Skin of body (tissue), 2 donors: ENCODE results near the gene STK17A. TPM values are rescaled to one million over a fixed set of nuclear protein-coding genes. Genes with fewer than 3 reads are reported as not detected.
"Not testable (repeated sequence)": the region's sequence is repeated elsewhere in the genome, so short reads cannot be mapped to it uniquely, and the experiment has no call there.

Experiments
- DNase-seq: peaks from one replicate; lab custom pipeline; 2025; lab: John Stamatoyannopoulos, UW
- total RNA-seq: library from RNA; depleted of rRNA; stranded (reverse); fragments of >200 nt; gene quantifications from one replicate; pipeline ENCODE4 v1.2.3, GENCODE V29; 2014

The STK17A gene
- total RNA-seq, 1 donor from 2014 or later = 26.6 TPM

- not testable (repeated sequence) for DNase-seq
These were observed 13.5 kb downstream of the STK17A start for GRCh38 chr7:43596426-43596825.

GRCh38 chr7:43600056-43600455 is 17.1 kb downstream of the STK17A start:
- DNase-seq = no peak

DNA sequence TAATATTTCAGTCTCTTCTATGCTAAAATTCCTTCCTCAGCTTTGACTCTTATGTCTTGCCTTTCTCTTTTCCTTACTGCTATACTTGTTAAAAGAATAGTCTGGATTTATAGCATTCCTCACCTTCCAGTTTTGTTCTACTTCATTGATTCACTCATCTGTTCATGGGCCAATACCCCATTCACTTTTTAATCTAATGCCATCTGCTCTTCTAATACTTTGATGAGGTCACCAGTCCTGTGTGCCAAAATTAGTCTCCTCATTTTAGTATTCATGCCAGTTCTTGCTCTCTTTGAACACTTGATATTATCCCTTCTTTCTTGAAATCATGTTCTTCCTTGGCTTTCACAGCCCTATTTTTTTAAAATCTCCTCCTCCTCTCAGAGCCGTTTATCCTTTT is 19.3 kb downstream of the STK17A start:
- DNase-seq = no peak

DNA sequence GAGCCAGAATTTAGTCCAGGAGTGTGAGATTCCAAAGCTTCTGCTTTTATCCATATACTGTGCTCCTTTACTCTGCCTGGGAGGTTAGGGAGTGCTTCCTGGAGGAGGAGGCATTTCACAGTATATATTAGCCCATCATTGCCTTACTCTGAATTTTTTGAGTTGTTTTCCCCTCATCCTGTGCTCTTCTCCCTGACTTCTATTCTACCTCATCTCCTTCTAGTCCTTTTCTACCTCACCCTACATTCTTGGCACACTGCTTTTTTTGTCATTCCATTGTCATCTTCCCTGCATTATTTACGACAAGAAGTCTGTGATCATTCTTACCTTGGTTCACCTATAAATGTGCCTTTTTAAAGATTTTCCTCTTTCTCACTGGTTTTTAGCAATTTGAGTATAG is 21.3 kb downstream of the STK17A start:
- DNase-seq = no peak

DNA sequence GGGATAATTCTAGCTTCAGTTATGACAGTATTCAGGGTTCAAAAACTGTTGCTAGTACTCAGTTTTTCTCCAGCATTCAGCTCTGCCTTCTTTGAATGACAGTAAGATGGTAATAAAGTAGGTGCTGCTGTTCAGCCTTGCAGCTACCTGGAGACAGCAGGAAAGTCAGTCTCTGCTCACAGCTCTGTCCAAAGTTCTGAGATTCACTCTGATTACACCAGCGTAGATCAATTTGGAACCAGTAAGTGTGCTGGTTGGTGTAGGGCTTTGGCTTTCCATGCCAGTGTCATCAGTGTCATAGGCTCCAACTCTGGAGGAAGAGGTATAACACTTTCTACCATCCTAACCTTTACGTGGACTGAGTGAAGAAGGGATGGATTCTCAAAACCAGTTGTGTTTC is 26.2 kb downstream of the STK17A start:
- no peak for DNase-seq

- no peak for DNase-seq
These were observed 29.2 kb downstream of the STK17A start for GRCh38 chr7:43612128-43612527.

GRCh38 chr7:43612599-43613589 is 30.0 kb downstream of the STK17A start:
- DNase-seq = peak; percentile 44

DNA sequence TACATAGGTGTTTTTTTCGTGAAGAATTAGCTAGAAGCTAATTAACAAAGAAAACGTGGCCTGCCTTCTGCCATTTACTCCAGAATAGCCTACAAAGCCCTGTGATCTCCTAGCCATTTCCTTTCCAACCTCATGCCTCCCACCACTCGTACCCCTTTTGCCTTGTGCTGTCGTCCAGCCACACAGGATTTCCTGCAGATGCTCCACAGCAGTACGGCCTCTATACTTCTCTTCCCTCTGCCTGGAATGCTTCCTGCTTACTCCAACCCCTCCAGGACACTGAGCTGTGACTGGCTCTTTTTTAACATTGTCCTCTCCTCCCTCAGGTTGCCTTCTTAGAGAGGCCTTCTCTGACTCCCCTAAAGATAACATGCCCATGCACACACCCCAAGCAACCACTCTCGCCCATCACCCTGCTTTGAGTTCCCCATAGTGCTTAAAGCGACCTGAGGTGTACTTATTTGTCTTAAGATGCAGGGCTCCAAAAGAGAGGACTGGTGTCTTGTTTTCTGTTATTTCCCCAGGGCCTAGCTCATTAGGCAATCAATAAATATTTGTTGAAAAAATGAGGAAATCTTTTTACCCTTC is 32.7 kb downstream of the STK17A start:
- no peak for DNase-seq

GRCh38 chr7:43616977-43617376 is 34.1 kb downstream of the STK17A start:
- DNase-seq = no peak

DNA sequence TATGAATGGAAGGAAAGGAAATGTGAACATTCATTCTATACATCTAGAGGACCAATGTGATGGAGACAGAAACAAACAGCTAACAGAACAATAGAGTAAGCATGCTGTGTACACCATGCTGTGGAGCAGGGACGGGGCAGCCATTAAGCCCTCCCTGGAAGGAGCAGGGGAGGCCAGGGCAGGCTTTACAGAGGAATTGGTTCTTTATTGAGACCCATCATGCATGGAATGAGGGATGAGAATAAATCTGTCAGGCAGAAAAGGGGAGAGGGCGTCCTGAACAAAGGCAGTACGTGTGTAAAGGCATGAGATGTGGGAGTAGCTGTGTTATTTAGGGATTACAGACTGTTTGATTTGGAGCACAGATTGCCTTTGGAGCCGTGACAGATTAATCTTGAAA is 35.2 kb downstream of the STK17A start:
- no peak for DNase-seq

GRCh38 chr7:43619213-43620012 is 36.5 kb downstream of the STK17A start:
- no peak for DNase-seq

DNA sequence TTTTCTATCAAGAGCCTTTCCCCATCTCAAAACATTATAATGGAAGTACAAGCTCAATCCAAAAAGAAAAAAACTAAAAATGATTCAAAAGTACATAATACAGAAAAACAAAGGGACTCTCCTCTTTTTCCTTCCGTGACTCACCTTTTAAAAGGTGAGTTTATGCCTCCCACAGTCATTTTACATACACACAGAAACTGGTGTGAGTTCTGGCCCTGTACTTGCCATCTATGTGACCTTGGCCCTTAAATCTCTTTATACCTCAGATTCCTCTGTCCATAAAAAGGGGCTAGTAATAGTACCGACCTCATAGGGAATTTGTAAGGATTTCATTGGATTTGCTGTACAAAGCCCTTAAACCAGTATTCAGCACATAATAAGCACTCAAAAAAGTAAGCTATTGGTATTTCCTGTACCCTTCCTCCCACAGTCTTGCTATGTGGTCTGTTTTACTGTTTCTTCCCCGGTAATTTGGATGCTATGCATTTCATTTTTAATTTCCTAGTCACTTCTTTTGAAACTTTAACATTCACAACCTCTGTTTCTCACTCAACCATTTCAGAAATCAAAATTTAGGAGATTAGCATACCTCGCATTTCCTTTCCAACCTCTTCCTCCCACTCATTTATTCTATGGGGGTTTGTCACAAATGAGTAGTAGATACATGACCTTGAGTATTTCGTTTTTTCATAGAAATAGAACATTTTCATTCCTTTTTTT is 39.0 kb downstream of the STK17A start:
- no peak for DNase-seq

DNA sequence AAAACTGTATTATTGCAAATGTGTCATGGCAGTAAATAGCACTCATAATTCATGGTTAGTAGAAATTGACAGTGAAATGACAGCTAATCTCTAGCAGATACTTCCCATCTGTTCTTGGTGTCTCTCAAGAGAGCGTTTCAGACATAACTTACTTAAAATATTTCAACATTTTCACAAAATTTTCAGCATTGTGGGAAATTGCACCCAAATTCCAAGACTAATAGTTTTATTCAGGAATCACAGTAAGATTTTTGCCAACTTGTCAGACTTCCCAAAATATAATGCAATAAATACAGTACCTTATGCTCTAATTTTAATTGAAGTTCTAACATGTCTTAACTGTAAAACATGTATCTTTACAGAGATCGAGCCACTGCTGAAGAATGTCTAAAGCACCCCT is 41.2 kb downstream of the STK17A start:
- DNase-seq = no peak

GRCh38 chr7:43625453-43625852 is 42.5 kb downstream of the STK17A start:
- DNase-seq = no peak

DNA sequence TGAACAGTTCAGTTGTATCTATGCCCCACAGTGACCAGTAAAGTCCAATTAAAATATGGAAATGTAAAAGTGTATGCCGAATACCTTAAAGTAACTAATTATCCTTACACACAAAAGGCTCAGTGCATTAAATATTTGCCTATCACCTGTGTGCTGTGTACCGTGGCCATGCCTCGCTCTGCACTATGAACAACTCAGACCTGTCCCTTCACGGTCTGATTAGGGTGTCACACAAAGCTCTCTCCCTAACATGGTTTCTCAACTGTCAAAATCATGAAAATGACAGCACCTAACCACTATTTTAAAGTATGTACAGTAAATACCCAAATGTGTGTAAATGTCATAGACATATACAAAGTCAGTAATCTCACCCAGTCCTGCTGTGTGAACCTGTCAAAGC is 43.1 kb downstream of the STK17A start:
- DNase-seq = no peak

DNA sequence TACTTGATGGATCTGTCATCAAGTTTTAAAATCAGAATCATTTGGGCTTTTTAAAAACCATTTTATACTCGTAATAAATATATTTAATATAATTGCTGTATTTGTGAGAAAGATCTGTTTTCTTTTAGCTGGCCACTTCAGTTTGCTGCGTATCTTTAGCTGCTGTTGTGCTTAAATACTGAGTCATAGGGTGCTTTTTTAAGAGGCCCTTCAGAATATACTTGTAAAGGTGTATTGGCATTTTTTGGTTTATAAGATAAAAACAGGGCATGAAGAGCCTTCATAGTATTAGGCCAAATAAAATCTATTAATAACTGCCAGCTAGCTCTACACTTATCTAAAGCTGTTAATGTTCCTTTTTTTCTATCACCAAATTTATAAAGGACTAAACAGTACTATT is 43.8 kb downstream of the STK17A start:
- DNase-seq = no peak

- DNase-seq = not testable (repeated sequence)
These were observed 44.9 kb downstream of the STK17A start for GRCh38 chr7:43627798-43628197.

GRCh38 chr7:43628431-43628830 is 45.5 kb downstream of the STK17A start:
- no peak for DNase-seq

DNA sequence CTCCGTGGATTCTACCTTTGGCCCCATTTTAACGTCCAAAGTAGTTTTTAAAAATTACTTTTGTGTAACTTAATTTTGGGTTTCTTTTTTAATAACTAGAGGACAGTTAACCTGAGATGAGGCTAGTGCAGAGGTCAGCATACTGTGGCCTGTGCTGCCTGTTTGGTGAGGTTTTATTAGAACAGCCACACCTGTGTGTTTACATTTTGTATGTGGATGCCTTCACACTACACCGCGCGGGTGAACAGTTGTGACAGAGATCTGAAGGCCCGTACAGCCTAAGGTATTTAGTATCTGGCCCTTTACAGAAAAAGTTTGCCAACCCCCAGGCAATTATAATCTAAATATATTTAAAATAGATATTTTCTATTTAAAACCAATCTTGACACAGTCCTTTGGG is 46.9 kb downstream of the STK17A start:
- DNase-seq = no peak

DNA sequence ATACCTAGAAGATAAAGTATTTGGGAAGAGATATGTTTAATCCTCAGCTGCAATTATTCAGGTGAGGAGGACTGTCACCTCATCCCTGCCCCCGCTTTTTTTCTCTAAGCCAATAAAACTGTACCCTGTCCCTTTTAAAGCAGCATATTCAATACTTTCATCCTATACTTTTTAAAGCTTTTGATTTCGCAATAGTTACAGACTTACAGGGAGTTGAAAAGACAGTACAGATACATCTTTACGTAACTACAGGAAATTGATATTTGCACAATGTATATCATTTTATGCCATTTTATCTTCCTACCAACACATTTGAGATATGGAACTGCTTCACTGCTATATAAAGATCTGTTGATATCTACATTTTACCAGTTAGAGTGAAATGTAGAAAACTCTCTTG is 47.6 kb downstream of the STK17A start:
- DNase-seq = no peak

GRCh38 chr7:43631559-43631958 is 48.7 kb downstream of the STK17A start:
- DNase-seq = no peak
